GM21737 (cell line): ENCODE data around the gene METRNL.
"Not testable (repeated sequence)": the region's sequence is repeated elsewhere in the genome, so short reads cannot be mapped to it uniquely, and the experiment has no call there.

Source experiments
- ATAC-seq: cut with Tn5 transposase; IDR thresholded peaks from one replicate; pipeline ENCODE4 v1.9.1; 2021; ENCODE audit warnings: mild to moderate bottlenecking, moderate library complexity; ENCODE audit not compliant: unreplicated experiment

METRNL gene, protein sequence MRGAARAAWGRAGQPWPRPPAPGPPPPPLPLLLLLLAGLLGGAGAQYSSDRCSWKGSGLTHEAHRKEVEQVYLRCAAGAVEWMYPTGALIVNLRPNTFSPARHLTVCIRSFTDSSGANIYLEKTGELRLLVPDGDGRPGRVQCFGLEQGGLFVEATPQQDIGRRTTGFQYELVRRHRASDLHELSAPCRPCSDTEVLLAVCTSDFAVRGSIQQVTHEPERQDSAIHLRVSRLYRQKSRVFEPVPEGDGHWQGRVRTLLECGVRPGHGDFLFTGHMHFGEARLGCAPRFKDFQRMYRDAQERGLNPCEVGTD

DNA sequence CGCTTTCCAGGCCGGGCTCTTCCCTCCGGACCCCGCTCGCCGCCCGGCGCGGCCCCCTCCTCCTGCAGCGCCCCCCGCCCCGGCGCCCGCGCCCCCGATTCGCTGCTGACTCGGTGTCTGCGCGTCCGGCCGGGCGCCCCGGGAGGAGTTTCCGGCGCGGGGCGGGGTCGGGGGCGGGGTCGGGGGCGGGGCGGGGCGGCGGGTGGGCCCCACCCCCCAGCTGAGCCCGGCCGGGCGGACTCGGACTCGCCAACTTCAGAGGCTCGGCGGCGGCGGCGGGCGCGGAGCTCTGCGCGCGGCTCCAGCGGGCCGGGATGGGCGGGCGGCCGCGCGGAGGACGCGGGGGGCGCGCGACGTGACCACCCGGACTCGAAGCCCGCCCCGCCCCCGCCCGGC, at the start of gene METRNL:
TSS of gene METRNL (plus strand) at position 258 of the 396 bp plus-strand sequence. CDS start 207 bp downstream, outside the sequence.
- no peak for ATAC-seq

DNA sequence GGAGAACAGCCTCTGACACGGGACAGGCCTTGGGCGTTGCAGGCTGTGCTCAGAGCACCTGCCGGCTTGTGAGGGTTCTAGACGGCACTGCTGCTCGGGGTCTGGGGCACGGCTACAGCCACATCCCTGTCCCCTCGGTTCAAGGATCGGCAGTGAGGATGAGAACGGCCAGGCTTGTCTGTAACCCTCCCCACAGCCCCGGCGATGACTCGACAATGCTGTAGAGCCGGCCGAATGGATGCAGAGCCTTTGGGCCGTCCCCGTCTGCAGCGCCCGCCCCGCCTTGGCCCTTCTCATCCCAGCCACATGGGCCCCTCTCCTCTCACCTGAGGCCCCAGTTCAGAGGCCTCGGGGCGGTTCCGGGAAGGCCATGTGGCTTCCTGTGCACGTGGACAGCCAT, 49.0 kb upstream of the METRNL start:
- ATAC-seq = no peak

DNA sequence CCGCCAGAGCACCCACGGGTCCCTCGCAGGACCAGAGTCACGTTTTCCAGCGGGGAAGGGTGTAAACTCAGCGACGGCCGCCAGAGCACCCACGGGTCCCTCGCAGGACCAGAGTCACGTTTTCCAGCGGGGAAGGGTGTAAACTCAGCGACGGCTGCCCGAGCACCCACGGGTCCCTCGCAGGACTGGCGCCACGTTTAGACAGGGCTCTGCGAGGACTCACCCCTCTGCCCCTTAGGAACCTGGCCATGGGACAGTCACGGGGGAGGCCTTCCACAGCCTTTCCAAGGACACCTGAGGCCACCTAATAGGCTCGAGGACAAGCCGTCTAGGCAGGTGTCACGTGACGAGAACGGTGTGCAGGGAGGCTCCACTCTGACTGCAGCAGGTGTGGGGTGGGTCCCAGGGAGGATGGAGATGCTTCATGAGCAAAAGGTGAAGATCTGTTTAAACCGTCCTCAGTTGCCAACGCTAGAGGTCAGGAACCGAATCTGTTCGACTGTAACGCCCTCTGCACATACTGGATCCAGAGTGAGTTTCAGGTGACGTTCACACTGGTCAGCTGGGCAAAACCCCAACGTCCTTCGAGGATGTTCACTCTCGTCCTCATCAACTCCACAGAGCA, 48.0 kb upstream of the METRNL start:
- no peak for ATAC-seq

DNA sequence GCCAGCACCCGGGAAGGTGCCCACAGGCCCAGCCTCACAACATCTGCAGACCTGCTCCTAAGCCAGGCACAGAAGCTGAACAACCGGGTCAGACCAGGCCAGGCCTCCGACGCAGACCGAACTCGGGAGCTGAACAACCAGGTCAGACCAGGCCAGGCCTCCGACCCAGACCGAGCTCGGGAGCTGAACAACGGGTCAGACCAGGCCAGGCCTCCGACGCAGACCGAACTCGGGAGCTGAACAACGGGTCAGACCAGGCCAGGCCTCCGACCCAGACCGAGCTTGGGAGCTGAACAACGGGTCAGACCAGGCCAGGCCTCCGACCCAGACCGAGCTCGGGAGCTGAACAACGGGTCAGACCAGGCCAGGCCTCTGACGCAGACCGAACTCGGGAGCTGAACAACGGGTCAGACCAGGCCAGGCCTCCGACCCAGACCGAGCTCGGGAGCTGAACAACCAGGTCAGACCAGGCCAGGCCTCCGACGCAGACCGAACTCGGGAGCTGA, 47.4 kb upstream of the METRNL start:
- not testable (repeated sequence) for ATAC-seq

DNA sequence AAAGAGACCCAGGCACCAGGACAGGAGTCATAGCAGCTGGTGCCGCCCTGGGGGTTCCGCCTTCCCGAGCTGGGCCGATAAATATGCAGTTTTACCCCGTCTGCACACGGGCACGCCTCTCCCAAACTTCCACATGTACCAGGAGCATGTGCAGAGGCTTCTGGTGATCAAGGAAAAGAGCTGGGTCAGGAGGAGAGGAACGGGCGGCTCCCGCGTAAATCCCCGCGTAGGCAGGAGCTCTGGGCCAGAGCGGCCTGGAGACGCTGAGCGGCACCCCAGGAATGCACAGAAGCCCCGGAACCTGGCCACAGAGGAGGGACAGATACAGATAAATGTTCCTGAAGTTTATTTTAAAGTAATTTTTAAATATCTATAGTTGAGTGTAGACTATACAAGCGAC, 46.6 kb upstream of the METRNL start:
- no peak for ATAC-seq

DNA sequence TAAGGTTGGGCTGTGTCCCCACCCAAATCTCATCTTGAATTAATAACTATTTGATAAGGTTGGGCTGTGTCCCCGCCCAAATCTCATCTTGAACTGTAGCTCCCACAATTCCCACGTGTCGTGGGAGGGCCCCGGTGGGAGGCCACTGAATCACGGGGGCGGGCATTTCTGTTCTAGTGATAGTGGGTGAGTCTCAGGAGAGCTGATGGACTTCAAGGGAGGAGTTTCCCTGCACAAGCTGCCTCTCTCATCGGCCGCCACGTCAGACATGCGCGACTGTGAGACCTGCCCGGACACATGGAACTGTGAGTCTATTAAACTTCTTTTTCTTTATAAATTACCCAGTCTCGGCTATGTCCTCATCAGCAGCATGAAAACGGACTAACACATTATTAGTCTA, 44.9 kb upstream of the METRNL start:
- no peak for ATAC-seq

DNA sequence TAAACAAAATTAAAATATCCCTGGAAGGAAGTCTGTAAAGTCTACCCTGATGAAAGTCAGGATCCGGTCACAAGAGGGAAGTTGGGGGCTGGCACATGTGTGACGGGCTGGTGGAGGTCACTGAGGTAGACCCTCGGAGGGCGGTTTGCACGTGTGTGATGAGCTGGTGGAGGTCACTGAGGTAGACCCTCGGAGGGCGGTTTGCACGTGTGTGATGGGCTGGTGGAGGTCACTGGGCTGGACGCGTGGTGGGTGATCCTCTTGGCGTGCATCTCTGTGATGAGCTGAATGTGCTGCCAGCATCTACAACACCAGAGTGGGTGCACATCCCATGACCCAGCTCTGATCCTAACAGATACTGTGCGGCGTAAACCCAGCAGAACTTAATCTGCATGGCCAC, 43.7 kb upstream of the METRNL start:
- no peak for ATAC-seq

DNA sequence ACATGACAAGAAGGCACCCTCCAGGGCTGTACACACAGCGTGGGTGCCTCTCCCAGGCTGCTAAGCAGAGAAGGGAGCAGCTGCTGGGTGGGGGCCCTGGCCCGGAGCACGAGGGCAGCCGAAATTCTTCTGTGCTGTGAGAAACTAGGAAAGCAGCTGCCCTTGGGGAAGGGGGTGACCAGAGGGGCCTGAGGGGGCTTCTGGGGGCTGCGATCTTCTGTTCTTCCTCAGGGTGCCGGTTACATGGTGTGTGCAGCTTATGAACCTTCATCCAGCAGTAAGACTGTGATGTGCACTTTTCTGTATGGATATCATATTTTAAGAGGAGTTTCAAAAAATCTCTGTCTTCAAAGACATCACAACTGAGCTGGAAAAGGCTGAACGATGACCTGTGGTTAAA, 43.2 kb upstream of the METRNL start:
- no peak for ATAC-seq

DNA sequence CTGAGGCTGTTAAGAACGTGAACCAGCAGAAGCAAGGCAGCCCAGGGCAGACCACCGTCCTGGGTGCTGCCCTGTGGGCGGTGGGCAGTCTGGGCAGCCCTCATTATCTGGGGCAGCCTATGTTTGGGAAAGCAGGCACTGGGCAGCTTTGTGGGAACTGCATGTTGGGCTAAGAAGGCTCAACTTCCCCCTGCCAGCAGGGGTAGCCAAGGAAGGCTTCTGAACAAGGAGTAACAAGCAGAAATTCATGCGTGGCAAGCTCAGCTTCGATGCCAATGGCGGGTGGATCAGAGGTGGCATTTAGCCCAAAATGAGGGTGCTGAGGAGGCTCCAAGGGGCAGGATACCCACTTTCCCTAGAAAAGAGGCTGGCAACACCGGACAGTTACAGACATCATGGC, 42.7 kb upstream of the METRNL start:
- no peak for ATAC-seq

DNA sequence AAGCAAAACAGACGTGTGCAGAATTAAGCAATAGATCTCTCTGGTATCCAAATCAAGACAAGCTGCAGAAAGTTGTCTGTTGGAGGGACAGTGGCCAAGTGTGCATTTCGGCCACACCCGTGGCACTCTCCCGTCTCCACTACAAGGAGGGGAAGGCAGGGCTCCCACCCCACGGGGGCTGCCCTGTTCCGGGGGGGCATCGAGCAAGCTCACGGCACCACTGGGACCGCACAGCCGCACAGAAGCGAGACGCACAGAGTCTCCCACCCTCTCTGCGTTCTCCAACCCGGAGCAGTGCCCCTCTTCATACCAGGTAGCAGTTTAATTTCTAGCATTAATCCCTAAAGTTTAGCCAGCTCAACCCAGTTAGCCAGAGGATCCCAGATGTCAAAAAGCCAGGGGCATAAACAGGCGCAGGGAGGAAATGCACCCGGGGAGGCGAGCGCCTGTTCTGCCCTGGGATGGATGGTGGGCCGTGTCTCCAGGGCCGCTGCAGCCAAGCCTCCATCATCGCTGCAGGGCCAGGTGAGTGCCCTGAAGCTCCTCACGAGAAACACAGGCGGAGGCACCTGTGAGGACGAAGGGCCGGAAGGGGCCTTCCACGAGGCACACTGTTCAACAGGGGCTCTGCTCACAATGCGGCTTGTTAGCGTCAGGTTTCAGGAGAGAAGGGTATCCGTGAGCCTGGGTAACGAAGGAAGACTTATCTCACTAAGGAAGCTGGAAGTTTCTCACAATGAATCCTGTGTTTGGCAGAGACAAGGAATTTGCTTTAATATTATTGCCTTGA, 42.1 kb upstream of the METRNL start:
- ATAC-seq = no peak

DNA sequence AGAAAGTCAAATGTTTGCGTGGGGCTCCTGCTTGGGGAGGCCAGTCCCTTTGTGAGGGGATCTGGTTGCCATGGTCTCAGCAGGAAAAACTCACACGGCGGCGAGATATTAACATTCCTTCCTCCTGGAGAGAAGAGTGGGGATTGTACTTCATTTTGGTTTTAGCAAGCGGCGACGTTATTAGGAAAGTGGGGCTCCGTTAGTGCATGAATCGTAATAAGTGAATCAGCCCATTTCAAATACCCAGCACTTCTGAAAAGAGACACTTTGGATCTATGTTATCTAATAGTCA, 41.6 kb upstream of the METRNL start:
- no peak for ATAC-seq

DNA sequence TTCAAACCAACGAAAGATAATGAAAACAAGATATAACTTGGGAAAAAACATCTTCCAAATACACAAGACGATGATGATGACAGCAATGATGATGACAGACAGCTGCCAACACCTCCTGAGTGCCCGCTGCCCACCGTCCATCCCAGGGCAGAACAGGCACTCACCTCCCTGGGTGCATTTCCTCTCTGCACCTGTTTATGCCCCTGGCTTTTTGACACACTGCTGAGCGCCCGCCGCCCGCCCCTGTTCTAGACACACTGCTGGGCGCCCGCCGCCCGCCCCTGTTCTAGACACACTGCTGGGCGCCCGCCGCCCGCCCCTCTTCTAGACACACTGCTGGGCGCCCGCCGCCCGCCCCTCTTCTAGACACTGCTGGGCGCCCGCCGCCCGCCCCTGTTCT, 40.4 kb upstream of the METRNL start:
- ATAC-seq = not testable (repeated sequence)

DNA sequence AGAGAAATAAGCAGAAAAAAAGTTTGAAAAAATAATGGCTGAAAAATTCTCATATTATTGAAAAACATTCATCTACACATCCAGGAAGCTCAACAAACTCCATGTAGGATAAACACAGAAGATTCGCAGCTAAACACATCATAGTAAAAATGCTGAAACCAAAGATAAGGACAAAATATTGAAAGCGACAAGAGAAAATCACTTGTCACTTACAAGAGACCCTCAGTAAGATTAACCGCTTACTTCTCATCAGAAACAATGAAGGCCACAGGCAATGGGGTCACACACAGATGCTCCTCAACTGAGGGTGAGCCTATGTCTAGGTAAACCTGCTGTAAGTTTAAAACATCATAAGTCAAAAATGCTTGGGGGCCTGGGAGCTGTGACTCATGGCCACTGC, 38.1 kb upstream of the METRNL start:
- ATAC-seq = no peak

DNA sequence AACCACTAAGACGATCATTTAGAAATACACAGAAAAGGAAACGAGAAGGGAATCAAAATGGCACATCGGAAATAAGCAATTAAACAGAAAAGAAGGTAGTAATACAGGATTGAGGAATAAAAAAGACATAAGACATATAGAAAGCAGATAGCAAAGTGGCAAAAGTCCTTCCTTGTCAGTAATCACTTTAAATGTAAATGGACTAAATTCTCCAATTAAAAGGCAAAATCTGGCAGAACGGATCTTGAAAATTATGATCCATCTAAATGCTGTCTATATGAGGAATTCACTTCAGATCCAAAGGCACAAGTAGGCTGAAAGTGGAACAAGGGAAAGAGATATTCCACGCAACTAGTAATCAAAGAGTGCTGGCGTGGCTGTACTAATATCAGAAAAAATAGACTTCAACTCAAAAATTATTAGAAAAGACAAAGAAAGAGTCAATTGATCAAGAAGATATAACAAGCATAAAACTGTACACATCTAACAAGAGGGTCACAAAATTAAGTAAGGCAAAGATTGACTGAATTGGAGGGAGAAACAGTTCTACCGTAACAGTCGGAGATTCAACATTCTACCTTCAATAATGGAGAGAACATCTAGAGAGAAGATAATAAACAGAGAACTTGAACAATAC, 36.8 kb upstream of the METRNL start:
- ATAC-seq = no peak

DNA sequence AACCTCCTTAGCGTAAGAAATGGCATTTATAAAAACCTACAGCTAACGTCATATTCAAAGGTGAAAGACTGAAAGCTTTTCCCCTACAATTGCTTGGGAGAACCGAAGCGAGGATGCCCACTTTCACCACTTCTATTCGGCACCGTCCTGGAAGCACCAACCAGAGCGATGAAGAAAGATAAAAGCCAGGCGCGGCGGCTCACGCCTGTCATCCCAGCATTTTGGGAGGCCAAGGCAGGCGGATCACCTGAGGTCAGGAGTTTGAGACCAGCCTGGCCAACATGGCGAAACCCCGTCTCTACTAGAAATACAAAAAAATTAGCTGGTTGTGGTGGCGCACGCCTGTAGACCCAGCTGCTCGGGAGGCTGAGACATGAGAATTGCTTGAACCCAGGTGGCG, 34.9 kb upstream of the METRNL start:
- not testable (repeated sequence) for ATAC-seq

DNA sequence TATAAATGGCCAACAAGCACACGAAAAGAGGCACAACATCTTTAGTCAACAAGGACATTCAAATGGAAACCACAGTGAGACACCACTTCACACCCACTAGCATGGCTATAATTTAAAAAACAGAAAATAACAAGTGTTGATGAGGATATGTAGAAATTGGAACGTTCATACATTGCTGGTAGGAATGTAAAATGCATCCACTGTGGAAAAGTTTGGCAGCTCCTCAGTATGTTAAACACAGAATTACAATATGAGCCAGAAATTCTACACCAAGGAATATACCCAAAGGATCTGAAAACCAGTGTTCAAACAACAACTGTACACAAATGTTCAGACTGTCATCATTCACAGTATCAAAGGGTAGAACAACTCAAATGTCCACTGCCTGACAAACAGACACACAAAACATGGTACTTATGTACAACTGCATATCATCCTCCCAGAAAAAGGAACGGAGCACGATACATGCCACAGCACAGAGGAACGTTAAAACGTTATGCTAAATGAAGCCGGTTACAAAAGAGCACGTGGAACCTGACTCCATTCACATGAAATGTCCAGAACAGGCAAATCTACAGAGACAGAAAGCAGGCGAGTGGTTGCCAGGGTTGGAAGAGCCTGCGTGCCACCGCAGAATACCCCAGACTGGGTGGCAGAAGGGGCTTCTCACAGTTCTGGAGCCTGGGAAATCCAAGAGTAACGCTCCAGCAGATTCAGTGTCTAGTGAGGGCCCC, 32.8 kb upstream of the METRNL start:
- ATAC-seq = no peak

DNA sequence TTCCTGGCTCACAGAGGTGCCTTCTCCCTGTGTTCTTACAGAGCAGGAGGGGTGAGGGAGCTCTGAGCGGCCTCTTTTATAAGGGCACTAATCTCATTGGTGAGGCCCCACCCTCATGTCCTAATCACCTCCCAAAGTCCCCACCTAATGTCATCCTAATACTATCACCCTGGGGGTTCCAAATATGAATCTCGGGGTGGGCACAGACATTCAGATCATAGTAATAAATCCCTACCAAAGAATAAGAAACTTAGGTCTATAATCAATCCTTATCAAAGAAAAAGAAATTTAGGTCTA, 32.3 kb upstream of the METRNL start:
- ATAC-seq = no peak

DNA sequence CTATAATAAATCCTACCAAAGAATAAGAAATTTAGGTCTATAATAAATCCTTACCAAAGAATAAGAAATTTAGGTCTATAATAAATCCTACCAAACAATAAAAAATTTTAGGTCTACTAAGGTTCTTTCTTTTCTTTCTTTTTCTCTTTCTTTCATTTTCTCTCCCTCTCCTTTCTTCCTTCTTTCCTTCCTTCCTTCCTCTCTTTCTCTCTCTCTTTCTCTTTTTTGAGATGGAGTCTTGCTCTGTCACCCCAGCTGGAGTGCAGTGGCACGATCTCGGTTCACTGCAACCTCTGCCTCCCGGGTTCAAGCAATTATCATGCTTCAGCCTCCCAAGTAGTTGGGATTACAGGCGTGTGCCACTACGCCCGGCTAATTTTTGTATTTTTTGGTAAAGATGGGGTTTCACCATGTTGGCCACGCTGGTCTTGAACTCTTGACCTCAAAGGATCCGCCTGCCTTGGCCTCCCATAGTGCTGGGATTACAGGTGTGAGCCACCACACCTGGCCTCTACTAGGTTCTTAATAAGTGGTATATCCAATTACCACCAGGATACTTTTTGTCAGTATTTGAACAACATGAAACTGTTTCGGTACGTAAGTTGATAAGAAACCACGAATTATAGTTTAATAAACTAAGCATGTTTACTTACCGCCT, 31.5 kb upstream of the METRNL start:
- not testable (repeated sequence) for ATAC-seq

DNA sequence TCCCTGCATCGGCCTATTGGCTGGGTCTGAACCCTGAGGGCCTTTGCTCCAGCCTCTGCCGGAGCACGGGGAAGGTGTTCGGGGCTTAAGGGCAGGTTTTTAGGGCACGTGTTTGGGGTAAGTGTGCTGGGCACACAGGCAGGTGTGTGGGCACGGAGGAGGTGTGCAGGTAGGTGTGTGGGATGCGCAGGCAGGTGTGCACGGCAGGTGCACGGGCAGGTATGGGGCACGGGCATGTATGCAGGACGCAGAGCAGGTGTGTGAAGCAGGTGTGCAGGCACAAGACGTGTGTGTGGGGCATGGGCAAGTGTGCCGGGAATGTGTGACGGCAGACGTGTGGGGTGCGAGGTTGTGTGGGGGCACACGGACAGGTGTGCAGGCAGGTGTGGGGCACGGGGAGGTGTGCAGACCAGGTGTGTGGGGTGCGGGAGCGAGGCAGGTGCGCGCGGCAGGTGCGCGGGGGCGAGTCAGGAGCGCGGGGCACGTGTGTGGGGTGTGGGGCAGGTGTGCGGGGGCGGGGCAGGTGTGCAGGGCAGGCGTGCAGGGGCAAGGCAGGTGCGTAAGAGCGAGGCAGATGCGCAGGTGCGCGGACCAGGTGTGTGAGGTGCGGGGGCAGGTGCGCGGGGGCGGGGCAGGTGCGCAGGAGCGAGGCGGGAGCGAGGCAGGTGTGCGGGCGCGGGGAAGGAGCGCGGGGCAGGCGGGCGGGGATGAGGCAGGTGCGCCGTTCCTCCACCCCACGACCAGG, 28.6 kb upstream of the METRNL start:
- no peak for ATAC-seq
